ENCODE results near the gene MICAL2.

The MICAL2 gene

DNA sequence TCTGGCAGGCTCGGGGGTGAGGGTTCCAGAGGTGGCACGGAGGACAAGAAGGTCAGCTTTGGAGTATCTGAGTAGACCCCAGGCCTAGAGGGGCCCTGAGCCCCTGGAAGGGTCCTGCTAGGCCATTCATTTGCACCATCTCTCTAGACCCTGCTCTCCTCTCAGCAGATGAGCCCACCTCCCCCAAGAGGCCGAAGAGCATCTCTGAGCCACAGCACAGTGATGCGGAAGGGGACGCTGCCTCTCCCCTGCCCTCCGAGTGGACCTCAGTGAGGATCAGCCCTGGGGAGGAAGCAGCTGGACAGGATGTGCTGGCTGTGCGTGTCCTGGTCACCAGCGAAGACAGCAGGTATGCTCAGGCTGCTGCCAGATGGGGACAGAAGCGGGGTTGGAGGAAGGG lies 165.4 kb downstream of the MICAL2 start:
- no peak for DNase-seq

DNA sequence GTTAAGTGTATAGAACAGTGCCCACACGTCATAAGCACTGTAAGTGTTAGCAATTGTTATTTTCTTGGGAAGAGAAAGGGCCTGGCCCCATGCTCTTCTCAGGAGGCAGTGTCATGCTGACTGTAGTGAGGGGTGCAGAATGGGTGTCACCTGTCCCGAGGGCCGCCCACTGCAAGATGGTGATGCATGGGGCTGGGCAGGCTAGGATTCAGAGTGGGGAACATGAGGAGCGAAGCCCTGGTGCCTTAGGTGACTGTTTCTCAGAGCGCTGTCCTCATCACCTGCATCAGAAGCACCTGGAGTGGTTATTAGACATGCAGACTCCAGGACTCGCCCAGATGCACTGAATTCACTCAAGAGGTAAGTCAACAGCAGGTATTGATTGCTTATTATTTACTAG lies 166.0 kb downstream of the MICAL2 start:
- DNase-seq, result no peak

DNA sequence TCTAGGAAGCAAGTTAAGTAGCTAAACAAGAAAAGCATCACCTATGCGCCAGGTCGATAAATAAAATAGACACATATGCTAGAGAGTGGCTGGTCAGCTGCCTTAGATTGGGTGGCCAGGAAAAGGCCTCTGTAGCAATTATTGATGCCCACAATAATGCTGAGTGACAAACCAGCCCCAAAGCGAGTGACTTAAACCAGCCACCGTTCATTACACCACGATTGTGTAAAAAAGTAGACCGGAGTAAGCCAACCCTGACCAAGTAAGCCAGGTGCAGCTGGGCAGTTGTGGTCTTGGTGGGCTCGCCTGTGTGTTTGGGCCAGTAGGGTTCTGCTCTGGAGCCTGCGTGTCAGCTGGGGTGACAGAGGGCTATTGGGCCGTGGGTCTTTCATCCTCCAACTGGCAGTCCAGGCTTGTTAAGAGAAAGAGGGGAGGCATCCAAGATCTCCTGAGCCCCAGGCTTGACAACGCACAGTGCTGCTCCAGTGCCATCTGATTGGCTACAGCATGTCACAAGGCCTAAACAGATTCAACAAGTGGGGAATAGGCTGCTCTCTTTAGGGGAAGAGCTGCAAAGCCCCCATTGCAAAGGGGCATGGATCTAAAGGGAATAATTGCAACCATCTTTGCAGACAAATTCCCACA lies 166.6 kb downstream of the MICAL2 start:
- no peak for DNase-seq

DNA sequence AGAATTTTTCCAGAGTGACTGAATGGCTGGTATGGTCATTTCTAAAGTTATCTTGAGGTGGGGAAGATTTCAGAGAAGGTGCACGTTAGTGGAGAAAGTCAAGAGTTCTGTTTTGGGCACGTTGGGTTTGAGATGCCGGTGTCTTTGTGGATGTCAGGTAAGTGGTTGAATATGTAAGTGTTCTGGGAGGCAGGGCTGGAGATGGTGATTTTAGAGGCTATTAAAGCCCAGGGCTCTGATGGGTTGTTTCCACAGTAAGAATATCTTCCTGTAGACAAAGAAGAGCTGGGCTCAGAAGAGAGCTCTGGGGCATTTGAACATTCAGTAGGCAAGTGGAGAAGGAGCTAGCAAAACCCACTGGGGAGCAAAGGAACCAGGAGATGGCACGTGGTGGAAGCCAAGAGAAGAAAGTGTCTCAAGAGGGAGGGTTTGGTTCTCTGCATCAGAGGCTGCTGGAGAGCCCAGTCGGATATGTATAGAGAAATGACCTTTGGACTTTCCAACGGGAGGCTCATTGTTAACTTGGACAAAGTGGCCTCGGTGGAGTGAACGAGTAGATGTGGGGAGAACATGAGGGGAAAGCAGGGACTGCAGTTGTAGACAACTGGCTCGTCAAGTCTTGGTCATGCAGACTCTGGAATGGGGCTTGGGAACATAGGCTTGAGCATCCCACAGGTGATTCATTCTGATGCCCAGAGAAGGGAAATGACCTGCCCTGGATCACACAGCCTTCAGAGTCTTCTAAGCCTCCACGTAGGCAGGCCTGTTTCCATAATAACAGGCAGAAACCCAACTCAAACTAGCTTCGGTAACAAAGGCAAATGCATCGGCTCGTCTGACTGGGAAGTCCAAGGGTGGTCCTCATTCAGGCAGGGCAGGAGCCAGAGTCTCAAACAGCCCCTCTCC lies 168.6 kb downstream of the MICAL2 start:
- no peak for DNase-seq

DNA sequence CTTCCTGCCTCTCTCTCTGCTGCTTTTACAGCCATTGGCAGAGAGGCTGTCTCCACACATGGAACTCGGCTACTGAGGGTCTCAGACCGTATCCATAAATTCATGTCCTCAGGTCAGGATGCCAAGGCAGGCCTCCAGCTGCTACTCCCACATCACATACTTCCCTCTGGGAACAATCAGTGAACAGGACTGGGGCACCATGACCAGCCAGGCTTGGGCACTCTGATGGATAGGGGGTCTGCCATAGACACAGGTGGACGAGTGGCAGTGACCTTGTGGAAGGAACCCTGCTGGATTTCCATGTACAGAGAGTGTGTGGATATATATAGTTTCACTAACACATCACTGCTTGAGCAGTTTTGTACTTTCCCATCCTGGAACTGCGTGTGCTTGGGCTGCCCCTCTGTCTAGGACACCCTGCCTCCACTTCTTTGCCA lies 169.3 kb downstream of the MICAL2 start:
- DNase-seq, result no peak

DNA sequence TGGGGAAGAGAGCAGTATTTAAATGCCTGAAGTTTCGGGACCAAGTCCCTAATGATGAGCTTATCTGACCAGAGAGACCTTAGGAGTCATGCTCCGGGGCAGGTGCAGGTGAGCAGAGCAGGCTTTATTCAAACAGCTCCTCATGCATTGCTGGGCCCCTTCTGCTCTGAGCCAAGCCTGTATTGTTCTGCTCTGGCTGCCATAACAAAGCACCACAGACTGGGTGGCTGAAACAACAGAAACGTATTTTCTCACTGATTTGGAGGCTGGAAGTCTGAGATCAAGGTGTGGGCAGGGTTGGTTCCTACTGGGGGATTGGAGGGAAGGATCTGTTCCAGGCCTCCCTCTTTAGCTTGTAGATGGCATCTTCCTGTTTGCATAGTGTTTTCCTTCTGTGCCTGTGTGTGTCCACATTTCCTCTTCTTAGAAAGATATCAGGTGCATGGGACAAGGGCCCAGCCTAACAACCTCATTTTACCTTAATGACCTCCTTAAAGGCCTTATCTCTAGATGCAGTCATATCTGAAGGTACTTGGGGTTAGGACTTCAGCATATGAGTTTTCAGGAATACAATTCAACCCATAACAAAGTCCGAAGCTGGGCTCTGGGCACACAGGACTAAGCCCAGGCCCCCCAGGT lies 169.9 kb downstream of the MICAL2 start:
- DNase-seq, result no peak

DNA sequence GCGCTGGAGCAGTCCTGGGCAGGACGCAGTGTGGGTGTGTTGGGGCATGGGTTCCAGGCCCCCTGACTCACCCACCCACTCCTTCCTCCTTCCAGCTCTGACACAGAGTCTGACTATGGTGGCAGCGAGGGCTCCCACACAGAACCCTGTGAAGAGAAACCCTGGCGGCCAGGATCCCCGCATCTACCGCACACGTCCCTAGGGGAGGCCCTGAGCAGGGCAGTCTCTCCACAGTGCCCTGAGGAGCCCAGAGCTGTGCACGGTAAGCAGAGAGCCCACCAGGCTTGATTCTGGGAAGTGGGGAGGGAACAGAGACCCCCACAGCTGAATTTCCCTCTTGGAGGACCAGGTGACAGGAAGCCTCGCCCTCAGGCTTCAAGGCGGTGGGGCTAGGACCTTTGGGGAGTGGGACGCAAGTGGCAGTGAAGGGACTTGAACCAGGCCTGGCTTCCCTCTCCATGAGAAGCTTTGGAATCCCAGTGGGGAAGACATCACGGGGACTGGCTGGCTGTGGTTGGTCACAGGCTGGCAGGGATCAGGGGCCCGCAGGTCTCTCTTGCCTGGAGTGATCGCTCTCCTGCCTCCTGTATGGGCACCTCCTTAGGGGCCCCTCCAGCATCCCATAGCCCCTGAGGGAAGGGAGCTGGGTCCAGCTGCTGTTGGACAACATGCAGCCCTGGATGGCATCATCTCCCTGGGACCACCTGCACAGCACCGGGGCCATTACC lies 170.6 kb downstream of the MICAL2 start:
- no peak for DNase-seq

DNA sequence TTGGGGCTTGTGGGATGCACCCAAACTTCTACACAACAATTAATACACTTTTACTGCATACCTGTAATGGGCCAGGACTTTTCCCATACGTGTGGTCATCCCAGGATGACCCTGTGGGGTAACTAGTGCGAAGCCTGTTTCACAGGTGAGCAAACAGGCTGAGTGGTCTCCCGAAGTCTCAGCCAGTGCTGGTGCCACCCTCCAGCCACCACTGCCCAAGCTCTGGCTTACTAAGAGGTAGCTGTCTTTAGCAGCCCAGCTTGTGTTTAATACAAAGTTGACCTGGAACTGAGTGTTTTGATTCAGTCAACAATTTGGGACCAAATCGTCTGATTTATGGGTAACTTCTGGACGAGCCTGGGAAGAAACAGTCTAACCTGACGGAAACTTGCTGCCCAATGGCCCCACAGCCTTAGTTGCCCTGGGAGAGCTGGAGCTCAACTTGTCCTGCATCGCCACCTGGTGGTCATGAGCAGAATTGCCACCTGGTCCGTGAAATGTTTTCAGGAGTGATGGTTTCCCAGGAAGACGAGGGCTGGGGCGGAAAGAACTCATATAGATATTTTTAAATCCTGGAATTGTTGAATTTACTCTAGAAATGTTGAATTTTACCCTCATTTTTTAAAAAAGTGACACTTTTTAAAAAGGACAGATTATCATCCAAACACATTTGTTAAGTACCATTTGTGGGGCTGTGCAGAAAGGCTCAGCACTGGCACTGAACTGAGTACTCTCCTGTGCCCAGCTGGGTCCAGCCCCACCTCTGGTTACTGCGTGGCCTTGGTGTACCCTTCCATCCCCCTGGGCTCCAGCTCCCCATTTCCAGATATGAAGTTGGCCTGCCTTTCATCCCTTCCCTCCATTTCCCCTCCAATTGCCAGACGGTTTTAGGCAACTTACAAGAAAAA lies 171.4 kb downstream of the MICAL2 start:
- DNase-seq, result peak; percentile 47 to 73 (median 63)

DNA sequence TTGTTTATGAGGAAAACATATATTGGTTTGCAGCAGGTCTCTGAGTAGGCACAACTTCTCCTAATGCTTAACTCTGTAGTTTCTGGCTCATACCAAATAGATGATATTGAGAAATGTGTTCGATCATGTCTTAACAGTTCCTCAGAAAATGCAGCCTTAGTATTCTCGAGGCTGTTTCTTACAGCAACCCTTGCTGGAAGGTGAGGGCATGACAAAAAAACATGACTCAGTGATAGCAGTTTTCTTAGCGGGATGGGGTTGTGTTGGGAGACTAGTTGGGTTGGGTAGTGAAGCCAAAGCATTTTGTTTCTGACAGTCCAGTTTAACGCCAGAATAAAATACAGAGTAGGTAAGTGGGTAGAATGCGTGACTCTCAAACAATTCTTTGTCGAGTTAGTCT lies 172.3 kb downstream of the MICAL2 start:
- no peak for DNase-seq

DNA sequence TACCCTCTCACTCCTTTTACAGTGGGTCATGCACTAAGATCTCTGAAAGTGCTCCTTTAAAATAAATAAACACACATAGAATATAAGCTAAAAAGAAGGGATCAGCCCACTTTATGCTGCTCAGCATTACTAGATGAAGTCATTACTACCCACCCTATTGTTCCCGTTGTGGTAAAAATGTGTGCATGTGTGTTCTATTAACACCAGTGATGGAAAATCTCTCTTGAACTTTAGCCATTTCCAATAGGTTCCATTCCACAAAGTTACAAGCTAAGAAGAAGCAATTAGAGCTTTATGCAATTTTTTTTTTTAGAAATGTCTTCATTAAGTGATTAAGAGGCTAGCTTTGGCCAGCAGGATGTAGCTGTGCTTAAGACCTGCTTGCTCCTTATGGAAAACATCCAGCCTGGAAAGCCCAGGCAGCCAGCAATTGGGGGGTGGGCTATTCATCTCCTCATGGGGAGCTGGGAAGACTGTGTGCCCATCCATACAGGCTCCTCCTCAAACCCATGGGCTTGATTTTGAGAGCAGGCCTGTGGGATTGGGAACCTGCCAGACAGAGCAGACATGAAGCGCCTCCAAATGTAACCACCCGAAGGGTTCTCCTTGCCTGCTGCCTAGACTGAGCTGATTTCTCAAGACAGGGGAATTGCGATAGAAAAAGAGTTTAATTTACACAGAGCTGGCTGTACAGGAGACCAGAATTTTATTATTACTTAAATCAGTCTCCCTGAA lies 174.1 kb downstream of the MICAL2 start:
- no peak for DNase-seq

DNA sequence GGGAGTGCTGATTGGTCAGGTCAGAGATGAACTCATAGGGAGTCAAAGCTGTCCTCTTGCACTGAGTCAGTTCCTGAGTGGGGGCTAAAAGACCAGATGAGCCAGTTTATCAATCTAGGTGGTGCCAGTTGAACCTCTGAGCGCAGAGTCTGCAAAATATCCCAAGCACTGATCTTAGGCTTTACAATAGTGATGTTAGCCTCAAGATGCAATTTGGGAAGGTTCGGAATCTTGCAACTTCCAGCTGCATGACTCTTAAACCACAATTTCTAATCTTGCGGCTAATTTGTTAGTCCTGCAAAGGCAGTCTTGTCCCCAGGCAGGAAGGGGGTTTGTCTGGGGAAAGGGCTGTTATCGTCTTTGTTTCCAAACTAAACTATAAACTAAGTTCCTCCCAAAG lies 174.7 kb downstream of the MICAL2 start:
- no peak for DNase-seq

DNA sequence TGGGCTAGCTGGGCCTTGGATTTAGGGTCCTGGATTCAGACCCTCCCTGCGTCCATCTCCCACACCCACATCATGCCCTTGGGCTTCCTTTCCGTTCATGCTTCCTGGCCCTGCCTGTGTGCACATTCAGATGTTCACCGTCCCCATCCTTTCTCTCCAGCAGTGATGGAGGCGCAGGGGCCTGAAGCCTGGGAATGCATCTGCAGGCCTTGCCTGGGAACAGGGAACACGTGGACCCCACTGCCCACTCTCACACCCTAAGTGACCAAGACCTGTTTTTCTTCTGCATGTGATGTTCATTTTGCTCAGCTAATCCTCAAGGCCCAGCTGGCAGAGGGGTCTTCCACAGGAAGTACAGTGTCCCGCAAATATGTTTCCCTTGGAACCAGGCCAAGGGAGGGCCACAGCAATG lies 175.4 kb downstream of the MICAL2 start:
- DNase-seq, result no peak

DNA sequence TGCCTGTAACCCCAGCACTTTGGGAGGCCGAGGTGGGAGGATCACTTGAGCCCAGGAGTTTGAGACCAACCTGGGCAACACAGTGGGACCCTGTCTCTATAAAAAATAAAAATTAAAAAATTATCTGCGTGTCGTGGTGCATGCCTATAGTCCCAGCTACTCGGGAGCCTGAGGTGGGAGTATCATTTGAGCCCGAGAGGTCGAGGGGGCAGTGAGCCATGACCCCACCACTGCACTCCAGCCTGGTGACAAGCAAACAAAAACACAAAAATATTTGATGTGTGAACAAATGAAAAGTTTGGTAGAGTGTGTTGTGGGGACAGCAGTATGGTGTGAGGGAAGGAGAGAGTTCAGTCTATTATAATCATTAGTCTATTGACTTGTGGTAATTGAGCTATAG lies 176.2 kb downstream of the MICAL2 start:
- DNase-seq, result no peak

DNA sequence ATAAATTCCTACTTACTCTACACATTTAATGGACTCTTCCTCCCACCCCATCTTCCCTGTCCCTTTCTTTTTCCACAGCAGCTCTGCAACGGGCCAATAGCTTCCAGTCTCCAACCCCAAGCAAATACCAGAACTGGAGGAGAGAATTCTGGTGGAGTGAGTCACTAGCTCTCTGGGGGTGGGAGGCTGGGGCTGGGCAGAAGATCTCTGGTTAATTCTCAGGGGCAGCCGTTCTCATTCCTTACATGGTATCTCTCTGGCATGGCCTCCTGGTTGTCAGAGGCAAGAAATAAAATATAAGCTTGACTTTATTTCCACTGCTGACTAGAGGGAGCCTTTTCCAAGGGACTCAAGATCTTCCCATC lies 176.6 kb downstream of the MICAL2 start:
- DNase-seq, result no peak

DNA sequence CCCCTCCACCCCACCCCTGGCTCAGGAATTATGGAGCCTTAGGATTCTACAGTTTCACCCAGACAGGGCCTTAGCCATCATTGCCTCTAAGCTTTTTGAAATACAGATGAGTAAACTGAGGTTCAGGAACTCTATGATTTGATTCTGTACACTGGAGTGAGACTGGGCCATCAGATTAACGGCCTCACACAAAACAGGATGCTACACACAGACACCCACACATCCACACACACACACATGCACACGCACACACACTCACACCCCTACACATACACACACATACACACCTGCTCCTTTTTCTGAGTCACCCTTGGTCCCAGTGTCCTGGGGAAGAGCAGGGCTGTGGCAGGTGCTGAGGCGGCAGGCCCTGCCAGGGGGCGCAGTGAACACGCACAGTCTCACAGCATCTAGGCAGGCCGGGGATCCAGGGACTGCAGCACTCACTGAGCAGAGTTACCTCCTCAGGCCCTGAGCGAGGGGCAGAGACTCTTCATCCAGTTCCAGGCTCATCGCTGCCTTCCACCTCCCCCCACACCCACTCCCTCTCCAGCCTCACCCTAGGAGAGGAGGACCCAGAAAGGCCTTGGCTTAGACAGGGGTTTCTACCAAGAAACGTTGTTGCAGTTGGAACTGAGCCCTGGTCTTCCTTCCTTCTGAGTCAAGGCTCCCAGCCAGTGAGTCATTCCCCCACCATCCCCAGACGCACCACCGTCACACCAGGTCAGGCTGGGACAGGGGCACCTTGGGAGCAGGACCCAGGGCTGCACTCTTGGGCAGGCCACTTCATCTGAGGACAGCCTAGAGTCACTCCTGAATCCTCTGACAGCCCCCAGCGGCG lies 177.2 kb downstream of the MICAL2 start:
- no peak for DNase-seq

DNA sequence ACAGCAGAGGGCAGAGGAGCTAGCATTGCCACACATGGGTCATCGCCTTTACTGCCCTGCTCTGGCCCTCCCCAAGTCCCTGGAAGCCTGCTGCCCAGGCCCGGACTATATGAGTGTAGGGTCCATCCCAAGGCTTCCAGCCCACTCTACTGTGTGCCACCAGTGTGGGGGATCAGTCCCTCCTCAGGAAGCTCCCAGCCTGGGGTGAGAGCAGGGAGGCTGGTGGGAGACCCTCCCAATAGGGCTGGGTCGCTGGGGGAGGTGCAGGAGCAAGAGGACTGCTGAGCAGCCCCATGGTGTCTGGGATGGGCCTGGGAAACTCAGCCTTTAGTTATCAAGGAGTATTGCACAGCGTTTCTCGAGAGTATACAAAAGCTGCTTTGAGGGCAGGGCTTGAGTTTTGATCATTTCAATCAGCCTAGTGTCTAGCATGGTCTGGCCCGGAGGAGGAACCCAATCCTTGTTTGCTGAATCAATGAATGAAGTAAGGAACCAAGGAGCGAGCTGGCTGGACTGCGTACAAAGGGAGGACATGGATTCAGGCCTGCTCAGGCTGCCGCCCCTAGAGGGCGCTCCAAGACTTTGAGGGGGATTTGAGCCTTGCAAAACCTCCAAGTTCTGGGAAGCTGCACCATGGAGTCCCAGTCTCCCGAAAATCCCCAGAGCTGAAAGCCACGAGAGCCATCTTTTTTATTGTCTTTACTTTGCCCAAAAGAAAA lies 178.0 kb downstream of the MICAL2 start:
- DNase-seq, result peak in 3 of 5 donors; percentile 19 to 45 (median 30)

DNA sequence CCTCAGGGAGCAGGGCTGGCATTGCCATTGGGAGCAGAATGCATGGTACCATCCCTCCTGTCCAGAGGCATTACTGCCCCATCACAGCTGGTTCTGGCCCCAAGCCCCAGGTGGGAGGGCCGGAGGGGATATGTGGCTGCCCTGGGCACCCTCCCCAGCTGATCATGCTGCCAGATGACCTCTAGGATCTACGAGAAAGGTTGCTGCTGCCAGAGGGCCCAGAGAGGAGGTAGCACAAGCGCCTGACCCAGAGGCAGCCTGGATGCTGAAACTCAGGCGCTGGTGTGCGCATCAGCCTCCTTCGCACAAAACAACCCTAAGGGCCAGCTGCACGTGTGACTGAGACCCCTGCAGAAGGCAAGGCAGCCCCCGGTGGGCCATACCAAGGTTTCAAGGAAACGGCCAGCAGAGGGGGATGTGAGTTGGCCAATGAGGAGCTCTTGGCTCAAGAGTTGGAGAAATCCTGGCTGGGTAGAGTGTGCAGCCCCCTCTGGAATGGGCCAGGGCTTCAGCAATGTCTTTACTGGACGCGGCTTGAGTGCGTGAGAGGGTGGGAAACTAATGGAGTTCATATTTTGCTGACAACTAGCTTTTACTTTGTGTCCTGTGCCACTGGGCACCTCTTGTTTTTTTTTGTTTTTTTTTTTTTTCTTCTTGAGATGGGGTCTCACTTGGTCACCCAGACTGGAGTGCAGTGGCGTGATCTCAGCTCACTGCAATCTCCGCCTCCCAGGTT lies 178.7 kb downstream of the MICAL2 start:
- DNase-seq, result no peak

DNA sequence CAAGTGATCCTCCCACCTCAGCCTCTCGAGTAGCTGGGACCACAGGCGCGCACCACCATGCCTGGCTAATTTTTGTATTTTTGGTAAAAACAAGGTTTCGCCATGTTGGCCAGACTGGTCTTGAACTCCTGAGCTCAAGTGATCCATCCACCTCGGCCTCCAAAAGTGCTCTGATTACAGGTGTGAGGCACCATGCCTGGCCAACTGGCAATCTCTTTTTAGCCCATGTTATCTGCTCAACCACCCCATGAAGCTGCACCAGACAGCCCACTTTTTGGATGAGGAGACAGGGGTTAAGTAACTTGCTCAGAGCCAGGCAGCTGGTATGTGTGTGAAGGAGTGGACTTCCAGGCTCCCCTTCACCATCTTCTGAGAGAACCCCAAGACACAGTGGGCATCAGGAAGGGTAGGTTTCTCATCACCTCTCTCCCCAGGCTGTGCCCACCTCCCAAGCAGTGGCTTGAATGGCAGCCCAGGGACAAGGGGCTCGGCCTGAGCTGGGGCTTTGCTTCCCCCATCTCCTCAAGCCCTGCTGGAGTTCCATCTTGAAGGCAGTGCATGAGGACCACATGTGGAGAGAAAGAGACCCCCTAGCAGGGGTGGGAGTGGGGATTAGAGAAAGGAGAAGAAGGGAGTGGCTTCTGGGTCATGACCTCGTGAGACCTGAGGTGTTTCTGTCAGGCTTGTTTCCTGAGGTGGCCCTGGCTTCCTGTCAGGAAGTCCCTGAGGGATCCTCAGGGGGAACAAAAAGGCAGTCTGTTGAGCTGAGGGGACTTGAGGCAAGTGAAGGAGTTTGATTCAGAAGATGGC lies 179.5 kb downstream of the MICAL2 start:
- DNase-seq, result no peak

Measured in T-helper 1 cell (primary cell).